ENCODE measurements around the gene CIT. TPM values are rescaled to one million over a fixed set of nuclear protein-coding genes. Genes with fewer than 3 reads are reported as not detected.

Gene CIT
- total RNA-seq, 6 experiments from 2014 or later: 23.1 to 55.5 (median 48.3) TPM

DNA sequence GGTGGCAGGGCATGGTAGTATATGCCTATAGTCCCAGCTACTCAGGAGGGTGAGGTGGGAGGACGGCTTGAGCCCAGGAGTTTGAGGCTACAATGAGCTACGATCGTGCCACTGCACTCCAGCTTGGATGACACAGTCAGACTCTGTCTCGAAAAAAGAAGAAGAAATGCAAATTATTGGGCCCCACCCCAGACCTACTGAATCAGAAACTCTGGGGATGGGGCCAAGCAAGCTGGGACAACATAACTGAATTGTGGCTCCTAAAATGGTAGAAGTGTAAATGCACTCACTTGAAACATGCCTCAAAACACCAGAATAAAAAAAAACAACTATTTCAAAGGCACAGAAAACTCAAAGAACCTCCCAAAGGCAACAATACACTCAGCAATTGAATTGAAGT, 37.0 kb downstream of the CIT start:
- no peaks in the 10 kb centered on the region for H3K27me3 Mint-ChIP-seq (ENCODE audit: insufficient read depth)
- peaks cover 37% of the 10 kb centered on the region for H3K36me3 Mint-ChIP-seq (ENCODE audit: low read depth)
- no peak overlapping the region for H3K27ac Mint-ChIP-seq
- no peak overlapping the region for H3K4me3 Mint-ChIP-seq
- DNase-seq: no peak
- peaks cover 20% of the 10 kb centered on the region for H3K4me1 Mint-ChIP-seq (ENCODE audit: low read depth)
- TF ChIP-seq, protein P1, sequence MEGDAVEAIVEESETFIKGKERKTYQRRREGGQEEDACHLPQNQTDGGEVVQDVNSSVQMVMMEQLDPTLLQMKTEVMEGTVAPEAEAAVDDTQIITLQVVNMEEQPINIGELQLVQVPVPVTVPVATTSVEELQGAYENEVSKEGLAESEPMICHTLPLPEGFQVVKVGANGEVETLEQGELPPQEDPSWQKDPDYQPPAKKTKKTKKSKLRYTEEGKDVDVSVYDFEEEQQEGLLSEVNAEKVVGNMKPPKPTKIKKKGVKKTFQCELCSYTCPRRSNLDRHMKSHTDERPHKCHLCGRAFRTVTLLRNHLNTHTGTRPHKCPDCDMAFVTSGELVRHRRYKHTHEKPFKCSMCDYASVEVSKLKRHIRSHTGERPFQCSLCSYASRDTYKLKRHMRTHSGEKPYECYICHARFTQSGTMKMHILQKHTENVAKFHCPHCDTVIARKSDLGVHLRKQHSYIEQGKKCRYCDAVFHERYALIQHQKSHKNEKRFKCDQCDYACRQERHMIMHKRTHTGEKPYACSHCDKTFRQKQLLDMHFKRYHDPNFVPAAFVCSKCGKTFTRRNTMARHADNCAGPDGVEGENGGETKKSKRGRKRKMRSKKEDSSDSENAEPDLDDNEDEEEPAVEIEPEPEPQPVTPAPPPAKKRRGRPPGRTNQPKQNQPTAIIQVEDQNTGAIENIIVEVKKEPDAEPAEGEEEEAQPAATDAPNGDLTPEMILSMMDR (IDR thresholded peaks at IDR 0.05): no peak
- no peaks in the 10 kb centered on the region for H3K9me3 Mint-ChIP-seq

DNA sequence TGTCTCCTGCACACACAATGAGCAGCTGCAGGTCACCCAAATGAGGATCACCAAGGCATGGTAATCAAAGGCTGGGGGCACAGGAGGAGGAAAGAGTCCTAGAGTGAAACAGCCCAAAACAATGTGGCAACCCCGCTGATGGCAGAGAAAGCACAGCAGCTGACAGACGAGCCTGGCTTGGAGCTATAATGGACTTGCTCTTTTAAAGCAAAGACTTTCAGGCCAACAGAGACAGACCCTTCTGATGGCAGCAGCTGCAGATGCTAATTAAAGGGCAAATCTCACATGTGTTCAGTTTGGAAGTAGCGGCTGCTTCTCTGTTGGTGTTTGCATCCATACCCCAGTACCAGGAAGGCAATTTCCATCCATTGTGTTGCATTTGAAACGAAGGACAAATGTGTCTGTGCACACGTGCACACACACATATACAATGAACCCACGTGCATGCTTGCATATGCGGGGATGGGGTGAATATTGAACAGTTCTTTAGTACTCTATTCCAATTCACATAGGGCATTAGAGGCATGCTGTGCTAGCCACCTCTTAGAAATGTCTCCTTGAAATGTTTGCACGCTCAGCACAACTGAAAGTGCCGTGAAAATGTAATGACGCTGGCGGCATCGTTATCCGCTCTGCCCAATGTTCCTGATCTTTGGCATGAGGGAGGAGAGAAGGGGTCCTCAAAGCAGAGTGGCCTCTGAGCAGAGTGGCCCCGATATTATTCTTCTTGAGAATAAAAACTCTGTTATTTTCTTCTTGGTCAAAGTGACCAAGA, 38.1 kb downstream of the CIT start:
- no peak overlapping the region for H3K27ac Mint-ChIP-seq
- H3K4me3 Mint-ChIP-seq: no peak overlapping the region
- H3K9me3 Mint-ChIP-seq: no peaks in the 10 kb centered on the region
- no peaks in the 10 kb centered on the region for H3K27me3 Mint-ChIP-seq (ENCODE audit: insufficient read depth)
- peaks cover 22% of the 10 kb centered on the region for H3K4me1 Mint-ChIP-seq (ENCODE audit: low read depth)
- no peak for DNase-seq
- H3K36me3 Mint-ChIP-seq (ENCODE audit: low read depth): peaks cover 32% of the 10 kb centered on the region
- TF ChIP-seq, protein P1 (IDR thresholded peaks at IDR 0.05): no peak

- H3K36me3 Mint-ChIP-seq (ENCODE audit: low read depth): peaks cover 27% of the 10 kb centered on the region
- DNase-seq: no peak
- TF ChIP-seq, protein P1 (IDR thresholded peaks at IDR 0.05): no peak
- no peaks in the 10 kb centered on the region for H3K27me3 Mint-ChIP-seq (ENCODE audit: insufficient read depth)
- no peaks in the 10 kb centered on the region for H3K9me3 Mint-ChIP-seq
- H3K4me3 Mint-ChIP-seq: no peak overlapping the region
- H3K27ac Mint-ChIP-seq: no peak overlapping the region
- H3K4me1 Mint-ChIP-seq (ENCODE audit: low read depth): peaks cover 12% of the 10 kb centered on the region
These were observed 40.3 kb downstream of the CIT start for GRCh38 chr12:119836781-119837180.

GRCh38 chr12:119835068-119835467, 42.1 kb downstream of the CIT start:
- no peaks in the 10 kb centered on the region for H3K27me3 Mint-ChIP-seq (ENCODE audit: insufficient read depth)
- DNase-seq: no peak
- no peaks in the 10 kb centered on the region for H3K9me3 Mint-ChIP-seq
- TF ChIP-seq, protein P1 (IDR thresholded peaks at IDR 0.05): peak; percentile 51
- no peak overlapping the region for H3K27ac Mint-ChIP-seq
- no peak overlapping the region for H3K4me3 Mint-ChIP-seq
- peaks cover 28% of the 10 kb centered on the region for H3K36me3 Mint-ChIP-seq (ENCODE audit: low read depth)
- H3K4me1 Mint-ChIP-seq (ENCODE audit: low read depth): peaks cover 7% of the 10 kb centered on the region

DNA sequence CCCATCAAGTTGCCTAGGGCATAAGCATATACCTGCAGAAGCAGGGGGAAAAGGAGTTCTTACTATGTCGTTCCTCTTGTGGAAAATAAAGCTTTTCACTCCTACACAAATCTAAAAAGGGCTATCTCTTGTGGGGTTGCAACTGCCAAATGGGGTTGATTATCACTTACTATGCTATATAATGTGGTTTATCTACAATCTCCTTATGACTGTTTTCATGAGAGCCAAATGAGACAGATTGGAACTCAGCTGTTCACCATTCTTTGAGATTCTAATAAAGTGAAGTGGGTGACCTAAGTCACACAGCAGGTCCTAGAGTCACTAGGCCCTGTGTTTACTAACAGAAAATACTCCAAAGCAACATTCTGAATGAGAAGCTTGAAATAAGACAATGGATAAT, 47.7 kb downstream of the CIT start:
- Mint-ChIP-seq H3K27me3 (ENCODE audit: insufficient read depth) (no peaks in the 10 kb centered on the region), H3K36me3 (ENCODE audit: low read depth) (peaks cover 29% of the 10 kb centered on the region), H3K4me1 (ENCODE audit: low read depth) (peaks cover 9% of the 10 kb centered on the region), H3K4me3 (no peak overlapping the region), H3K9me3 (no peaks in the 10 kb centered on the region), H3K27ac (no peak overlapping the region)
- DNase-seq: no peak
- TF ChIP-seq, protein P1 (IDR thresholded peaks at IDR 0.05): no peak

All from HFFc6 (cell line).